C4-2B (cell line): ENCODE measurements around the gene EPDR1.

ENCODE experiments used
- CTCF ChIP-seq: fragments of 450-650 bp; conservative IDR thresholded peaks from 2 replicates; pipeline ENCODE4 v1.5.1; 2017; ENCODE audit warnings: mild to moderate bottlenecking
- ZFX ChIP-seq: fragments of 450-650 bp; IDR thresholded peaks from 2 replicates; pipeline ENCODE4 v1.6.1; 2017

GRCh38 chr7:37956791-37957190 is 36.4 kb downstream of the EPDR1 start:
- TF ChIP-seq CTCF (no peak), ZFX (no peak)
